ENCODE results near the gene IFNL1.

DNA sequence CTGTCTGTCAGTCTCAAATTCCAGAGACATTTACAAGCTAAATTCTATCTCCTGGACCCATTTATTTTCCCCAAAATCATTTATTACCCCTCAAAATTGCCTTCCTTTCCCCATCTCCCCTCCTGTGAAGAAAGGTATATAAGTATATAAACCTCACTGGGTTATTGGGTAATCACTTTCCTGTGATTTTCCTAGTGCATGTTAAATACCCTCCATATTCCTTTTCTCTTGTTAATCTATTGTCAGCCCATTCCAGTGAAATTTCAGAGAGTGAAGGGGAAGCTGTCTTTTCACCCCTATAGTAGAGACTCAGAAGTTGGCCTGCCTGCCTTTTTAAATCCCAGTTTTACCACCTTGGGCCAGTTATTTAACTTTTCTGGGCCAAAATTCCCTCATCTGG lies 9.9 kb downstream of the IFNL1 start:
- TF ChIP-seq, protein P1, sequence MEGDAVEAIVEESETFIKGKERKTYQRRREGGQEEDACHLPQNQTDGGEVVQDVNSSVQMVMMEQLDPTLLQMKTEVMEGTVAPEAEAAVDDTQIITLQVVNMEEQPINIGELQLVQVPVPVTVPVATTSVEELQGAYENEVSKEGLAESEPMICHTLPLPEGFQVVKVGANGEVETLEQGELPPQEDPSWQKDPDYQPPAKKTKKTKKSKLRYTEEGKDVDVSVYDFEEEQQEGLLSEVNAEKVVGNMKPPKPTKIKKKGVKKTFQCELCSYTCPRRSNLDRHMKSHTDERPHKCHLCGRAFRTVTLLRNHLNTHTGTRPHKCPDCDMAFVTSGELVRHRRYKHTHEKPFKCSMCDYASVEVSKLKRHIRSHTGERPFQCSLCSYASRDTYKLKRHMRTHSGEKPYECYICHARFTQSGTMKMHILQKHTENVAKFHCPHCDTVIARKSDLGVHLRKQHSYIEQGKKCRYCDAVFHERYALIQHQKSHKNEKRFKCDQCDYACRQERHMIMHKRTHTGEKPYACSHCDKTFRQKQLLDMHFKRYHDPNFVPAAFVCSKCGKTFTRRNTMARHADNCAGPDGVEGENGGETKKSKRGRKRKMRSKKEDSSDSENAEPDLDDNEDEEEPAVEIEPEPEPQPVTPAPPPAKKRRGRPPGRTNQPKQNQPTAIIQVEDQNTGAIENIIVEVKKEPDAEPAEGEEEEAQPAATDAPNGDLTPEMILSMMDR (IDR thresholded peaks at IDR 0.05) = no peak
- no peak for TF ChIP-seq EZH2 (IDR thresholded peaks at IDR 0.05)
- no peak for TF ChIP-seq EZH2phosphoT487 (IDR thresholded peaks at IDR 0.05)

Measured in neural progenitor cell (in vitro differentiated cells).